ENCODE measurements around the gene TTC39B.

Gene TTC39B

GRCh38 chr9:15300218-15300617 is 6.8 kb downstream of the TTC39B start:
- no peak for DNase-seq

GRCh38 chr9:15299374-15299939 is 7.6 kb downstream of the TTC39B start:
- no peak for DNase-seq

GRCh38 chr9:15298362-15298761 is 8.7 kb downstream of the TTC39B start:
- DNase-seq, result no peak

GRCh38 chr9:15295761-15296405 is 11.1 kb downstream of the TTC39B start:
- no peak for DNase-seq

GRCh38 chr9:15294604-15295003 is 12.4 kb downstream of the TTC39B start:
- DNase-seq, result no peak

- no peak for DNase-seq
Observed at GRCh38 chr9:15293804-15294316, 13.2 kb downstream of the TTC39B start.

- DNase-seq, result no peak
Observed at GRCh38 chr9:15293084-15293483, 13.9 kb downstream of the TTC39B start.

GRCh38 chr9:15289603-15290002 is 17.4 kb downstream of the TTC39B start:
- no peak for DNase-seq

GRCh38 chr9:15287309-15287708 is 19.7 kb downstream of the TTC39B start:
- DNase-seq, result no peak

- no peak for DNase-seq
Observed at GRCh38 chr9:15286161-15286821, 20.7 kb downstream of the TTC39B start.

GRCh38 chr9:15282567-15283285 is 24.3 kb downstream of the TTC39B start:
- DNase-seq, result no peak

GRCh38 chr9:15280647-15281046 is 26.4 kb downstream of the TTC39B start:
- DNase-seq, result no peak

GRCh38 chr9:15278839-15279238 is 28.2 kb downstream of the TTC39B start:
- DNase-seq, result no peak

GRCh38 chr9:15278091-15278687 is 28.8 kb downstream of the TTC39B start:
- DNase-seq, result no peak

GRCh38 chr9:15277400-15278090 is 29.5 kb downstream of the TTC39B start:
- no peak for DNase-seq

- no peak for DNase-seq
Observed at GRCh38 chr9:15276328-15276938, 30.6 kb downstream of the TTC39B start.

GRCh38 chr9:15274425-15274824 is 32.6 kb downstream of the TTC39B start:
- no peak for DNase-seq

- no peak for DNase-seq
Observed at GRCh38 chr9:15272377-15272928, 34.6 kb downstream of the TTC39B start.

- DNase-seq, result no peak
Observed at GRCh38 chr9:15271403-15271802, 35.6 kb downstream of the TTC39B start.

GRCh38 chr9:15268782-15269181 is 38.2 kb downstream of the TTC39B start:
- DNase-seq, result no peak

GRCh38 chr9:15268317-15268716 is 38.7 kb downstream of the TTC39B start:
- no peak for DNase-seq

GRCh38 chr9:15264918-15265317 is 42.1 kb downstream of the TTC39B start:
- DNase-seq, result no peak
